Measurements from ENCODE around the gene CEP97.
A peak's percentile ranks its signal among the peaks of the same experiment; 100 is the strongest.
"Not testable (repeated sequence)": the region's sequence is repeated elsewhere in the genome, so short reads cannot be mapped to it uniquely, and the experiment has no call there.

Gene CEP97

DNA sequence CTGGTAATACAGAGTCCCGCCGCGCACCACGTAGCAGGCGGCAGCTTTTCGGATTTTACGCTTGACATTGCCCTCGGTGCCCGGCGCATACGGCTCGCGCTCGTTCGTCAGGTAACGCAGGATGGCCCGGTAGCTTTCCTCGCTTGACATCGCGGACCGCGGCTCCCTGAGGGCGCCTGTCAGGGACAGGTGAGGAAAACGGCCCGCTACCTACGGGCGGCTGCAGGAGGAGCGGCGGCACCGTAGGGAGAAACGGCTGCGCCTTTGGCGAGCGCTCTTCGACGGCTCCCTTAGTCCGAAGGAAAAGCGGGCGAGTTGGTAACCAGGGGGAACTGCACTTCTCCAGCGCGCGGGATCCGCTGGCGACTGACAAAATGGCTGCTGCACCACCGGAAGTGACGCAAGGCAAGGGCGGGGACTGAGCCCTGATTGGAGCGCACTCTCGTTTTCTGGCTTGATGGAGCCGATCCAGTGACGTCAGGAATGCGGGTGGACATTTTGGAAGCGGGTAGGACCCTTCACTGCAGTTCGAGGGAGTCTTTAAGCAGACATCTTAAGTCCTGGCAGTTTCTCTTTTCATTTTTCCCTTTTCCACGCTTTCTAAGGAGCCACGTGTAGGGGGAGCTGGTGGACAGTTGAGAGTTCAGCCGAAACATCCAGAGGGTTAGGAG, 47.5 kb upstream of the CEP97 start, which contains the start of gene ZBTB11:
Gene ZBTB11 (minus strand): TSS at position 368 of the 671 bp plus-strand sequence. CDS start 218 bp downstream, at position 150.
- peaks cover 68% of the 10 kb centered on the region for H3K79me2 ChIP-seq (ENCODE audit: low read length)
- no peak for TF ChIP-seq EZH2phosphoT487 (IDR thresholded peaks at IDR 0.05; ENCODE audit: low read depth)
- TF ChIP-seq, protein P1, sequence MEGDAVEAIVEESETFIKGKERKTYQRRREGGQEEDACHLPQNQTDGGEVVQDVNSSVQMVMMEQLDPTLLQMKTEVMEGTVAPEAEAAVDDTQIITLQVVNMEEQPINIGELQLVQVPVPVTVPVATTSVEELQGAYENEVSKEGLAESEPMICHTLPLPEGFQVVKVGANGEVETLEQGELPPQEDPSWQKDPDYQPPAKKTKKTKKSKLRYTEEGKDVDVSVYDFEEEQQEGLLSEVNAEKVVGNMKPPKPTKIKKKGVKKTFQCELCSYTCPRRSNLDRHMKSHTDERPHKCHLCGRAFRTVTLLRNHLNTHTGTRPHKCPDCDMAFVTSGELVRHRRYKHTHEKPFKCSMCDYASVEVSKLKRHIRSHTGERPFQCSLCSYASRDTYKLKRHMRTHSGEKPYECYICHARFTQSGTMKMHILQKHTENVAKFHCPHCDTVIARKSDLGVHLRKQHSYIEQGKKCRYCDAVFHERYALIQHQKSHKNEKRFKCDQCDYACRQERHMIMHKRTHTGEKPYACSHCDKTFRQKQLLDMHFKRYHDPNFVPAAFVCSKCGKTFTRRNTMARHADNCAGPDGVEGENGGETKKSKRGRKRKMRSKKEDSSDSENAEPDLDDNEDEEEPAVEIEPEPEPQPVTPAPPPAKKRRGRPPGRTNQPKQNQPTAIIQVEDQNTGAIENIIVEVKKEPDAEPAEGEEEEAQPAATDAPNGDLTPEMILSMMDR (IDR thresholded peaks at IDR 0.05; ENCODE audit: low read depth, low read length), result peak; percentile 18; the same call in 1 of the 2 replicates
- peak within 1 kb of the TSS; percentile 72 for H2AFZ ChIP-seq (ENCODE audit: low read depth, low read length)
- H3K27me3 ChIP-seq (ENCODE audit: low read depth, low read length), result no peaks in the 10 kb centered on the region
- peaks cover 20% of the 10 kb centered on the region for H3K36me3 ChIP-seq (replicated peaks; ENCODE audit: low read depth, low read length)
- H4K20me1 ChIP-seq (ENCODE audit: insufficient read depth, low read length), result peaks cover 31% of the 10 kb centered on the region
- H3K4me1 ChIP-seq (ENCODE audit: low read length), result peaks cover 27% of the 10 kb centered on the region
- peak within 1 kb of the TSS; percentile 96 for H3K9ac ChIP-seq (ENCODE audit: low read length)
- no peaks in the 10 kb centered on the region for H3K9me3 ChIP-seq (ENCODE audit: insufficient read depth, low read length)
- H3K4me3 ChIP-seq (ENCODE audit: low read length), result peak within 1 kb of the TSS; percentile 87
- peak within 1 kb of the TSS; percentile 86 for H3K4me2 ChIP-seq (ENCODE audit: low read length)
- peak within 1 kb of the TSS; percentile 85 for H3K27ac ChIP-seq (ENCODE audit: low read length)

DNA sequence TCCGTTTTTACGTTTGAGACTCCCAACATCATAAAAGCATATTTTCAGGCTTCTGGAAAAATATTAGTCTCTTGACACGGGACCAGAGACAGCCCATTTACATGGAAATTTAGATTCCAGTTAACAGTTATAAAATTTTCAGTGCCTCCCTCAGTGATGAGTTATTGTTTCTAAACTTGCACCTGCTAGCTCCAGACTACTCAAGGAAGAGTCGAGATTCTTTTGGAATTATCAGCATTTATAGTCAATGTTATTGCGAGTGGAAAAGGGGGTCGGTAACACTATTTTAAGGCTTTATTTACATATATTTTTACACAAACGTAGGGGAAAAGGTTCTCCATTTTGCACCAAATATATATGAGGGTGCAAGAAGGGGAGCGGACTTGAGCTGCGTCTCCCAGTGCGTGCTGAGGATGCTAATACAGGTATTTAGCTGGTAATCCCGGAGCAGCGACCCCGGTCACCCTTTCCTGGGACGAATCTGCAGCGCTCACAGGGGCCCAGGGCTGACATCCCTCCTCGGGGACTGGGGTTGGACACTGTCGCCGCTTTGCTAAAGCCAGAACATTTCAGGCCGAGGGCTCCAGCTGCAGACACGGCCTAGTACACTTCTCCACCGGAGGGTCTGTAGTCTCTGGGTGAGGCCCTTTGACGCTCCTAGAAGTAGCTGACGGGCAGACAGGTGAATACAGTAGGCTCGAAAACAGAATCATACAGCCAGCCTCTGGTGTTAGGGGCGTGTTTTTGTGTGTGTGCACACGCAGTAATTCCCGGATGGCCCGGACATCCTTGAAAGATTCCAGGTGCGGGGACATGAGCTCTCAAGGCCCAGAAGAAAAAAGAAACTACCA, 46.8 kb upstream of the CEP97 start:
- H3K4me1 ChIP-seq (ENCODE audit: low read length), result peaks cover 24% of the 10 kb centered on the region
- peak overlapping the region; percentile 87 for H3K4me3 ChIP-seq (ENCODE audit: low read length)
- peaks cover 68% of the 10 kb centered on the region for H3K79me2 ChIP-seq (ENCODE audit: low read length)
- H4K20me1 ChIP-seq (ENCODE audit: insufficient read depth, low read length), result peaks cover 28% of the 10 kb centered on the region
- TF ChIP-seq, protein P1 (IDR thresholded peaks at IDR 0.05; ENCODE audit: low read depth, low read length), result no peak
- no peak for TF ChIP-seq EZH2phosphoT487 (IDR thresholded peaks at IDR 0.05; ENCODE audit: low read depth)
- H3K9ac ChIP-seq (ENCODE audit: low read length), result peak overlapping the region; percentile 57
- 0 out of 2 replicates have a peak overlapping the region, but pooled peaks have one; percentile 39 for H2AFZ ChIP-seq (ENCODE audit: low read depth, low read length)
- H3K4me2 ChIP-seq (ENCODE audit: low read length), result peak overlapping the region; percentile 86
- peak overlapping the region; percentile 53 for H3K27ac ChIP-seq (ENCODE audit: low read length)
- no peaks in the 10 kb centered on the region for H3K27me3 ChIP-seq (ENCODE audit: low read depth, low read length)
- H3K9me3 ChIP-seq (ENCODE audit: insufficient read depth, low read length), result no peaks in the 10 kb centered on the region
- peaks cover 25% of the 10 kb centered on the region for H3K36me3 ChIP-seq (replicated peaks; ENCODE audit: low read depth, low read length)

DNA sequence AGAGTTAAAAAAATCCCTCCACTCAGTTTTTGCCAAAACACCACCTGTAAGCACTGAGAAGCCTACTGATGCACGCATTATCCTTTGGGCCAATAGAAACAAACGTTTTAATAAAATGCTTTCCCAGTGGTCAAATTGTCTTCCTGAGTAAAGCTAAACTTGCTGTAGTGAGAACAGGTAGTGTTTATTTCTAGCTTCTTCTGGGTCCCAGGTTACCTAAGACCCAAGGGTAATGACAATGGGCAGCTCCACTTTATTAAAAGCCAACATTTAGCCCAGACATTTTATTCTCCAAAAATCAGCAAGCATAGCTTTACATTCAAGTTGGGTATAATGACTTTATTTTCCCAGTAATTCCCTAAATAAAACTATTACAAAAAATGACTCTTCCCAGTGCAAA, 45.6 kb upstream of the CEP97 start:
- H3K27ac ChIP-seq (ENCODE audit: low read length); H3K27me3 ChIP-seq (ENCODE audit: low read depth, low read length); H3K9me3 ChIP-seq (ENCODE audit: insufficient read depth, low read length); H2AFZ ChIP-seq (ENCODE audit: low read depth, low read length); H3K4me3 ChIP-seq (ENCODE audit: low read length); H3K9ac ChIP-seq (ENCODE audit: low read length); H3K4me2 ChIP-seq (ENCODE audit: low read length): not testable (repeated sequence)
- Histone ChIP-seq H3K4me1 (ENCODE audit: low read length) (peaks cover 18% of the 10 kb centered on the region), H4K20me1 (ENCODE audit: insufficient read depth, low read length) (peaks cover 22% of the 10 kb centered on the region), H3K36me3 (replicated peaks; ENCODE audit: low read depth, low read length) (peaks cover 35% of the 10 kb centered on the region), H3K79me2 (ENCODE audit: low read length) (peaks cover 68% of the 10 kb centered on the region)

DNA sequence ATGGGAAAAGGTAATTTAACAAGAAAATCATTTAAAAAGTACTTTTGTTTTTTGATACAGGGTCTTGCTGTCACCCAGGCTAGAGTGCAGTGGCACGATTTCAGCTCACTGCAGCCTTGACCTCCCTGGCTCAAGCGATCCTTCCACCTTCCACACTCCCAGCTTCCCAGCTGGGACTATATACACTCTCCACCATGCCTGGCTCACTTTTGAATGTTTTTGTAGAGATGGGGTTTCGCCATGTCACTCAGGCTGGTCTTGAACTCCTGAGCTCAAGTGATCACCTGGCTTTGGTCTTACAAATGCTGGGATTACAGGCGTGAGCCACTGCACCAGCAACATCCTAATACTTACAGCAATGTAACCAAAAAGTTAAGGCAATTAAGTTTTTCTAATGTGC, 43.9 kb upstream of the CEP97 start:
- H3K36me3 ChIP-seq (replicated peaks; ENCODE audit: low read depth, low read length), result peaks cover 48% of the 10 kb centered on the region
- H3K9me3 ChIP-seq (ENCODE audit: insufficient read depth, low read length), result no peaks in the 10 kb centered on the region
- H3K27ac ChIP-seq (ENCODE audit: low read length), result no peak overlapping the region
- TF ChIP-seq, protein P1 (IDR thresholded peaks at IDR 0.05; ENCODE audit: low read depth, low read length), result no peak
- TF ChIP-seq EZH2phosphoT487 (IDR thresholded peaks at IDR 0.05; ENCODE audit: low read depth), result no peak
- peaks cover 68% of the 10 kb centered on the region for H3K79me2 ChIP-seq (ENCODE audit: low read length)
- H3K27me3 ChIP-seq (ENCODE audit: low read depth, low read length), result no peaks in the 10 kb centered on the region
- H3K4me2 ChIP-seq (ENCODE audit: low read length), result no peak overlapping the region
- peaks cover 20% of the 10 kb centered on the region for H4K20me1 ChIP-seq (ENCODE audit: insufficient read depth, low read length)
- no peak overlapping the region for H2AFZ ChIP-seq (ENCODE audit: low read depth, low read length)
- peaks cover 24% of the 10 kb centered on the region for H3K4me1 ChIP-seq (ENCODE audit: low read length)
- no peak overlapping the region for H3K9ac ChIP-seq (ENCODE audit: low read length)
- H3K4me3 ChIP-seq (ENCODE audit: low read length), result no peak overlapping the region

Data from OCI-LY3 (cell line).